Nephron progenitor cell (in vitro differentiated cells): Measurements from ENCODE around the gene C17orf58.
A peak's percentile ranks its signal among the peaks of the same experiment; 100 is the strongest.
"Not testable (repeated sequence)": the region's sequence is repeated elsewhere in the genome, so short reads cannot be mapped to it uniquely, and the experiment has no call there.

ENCODE experiments used
- DNase-seq: peaks from one replicate; pipeline ENCODE4 v3.0.0; 2021
- H3K27ac Mint-ChIP-seq: 2 replicates; pipeline ENCODE4 v1.8.0; 2021; ENCODE audit warnings: mild to moderate bottlenecking, moderate library complexity, mixed read lengths
- H3K27me3 Mint-ChIP-seq: 2 replicates; pipeline ENCODE4 v1.8.0; 2021; ENCODE audit warnings: mild to moderate bottlenecking, low read depth, mixed read lengths; ENCODE audit not compliant: poor library complexity
- H3K36me3 Mint-ChIP-seq: 2 replicates; pipeline ENCODE4 v1.8.0; 2021; ENCODE audit warnings: low read depth, mixed read lengths
- H3K4me1 Mint-ChIP-seq: 2 replicates; pipeline ENCODE4 v1.8.0; 2021; ENCODE audit warnings: mixed read lengths
- H3K4me3 Mint-ChIP-seq: 2 replicates; pipeline ENCODE4 v1.8.0; 2021; ENCODE audit warnings: mild to moderate bottlenecking, moderate library complexity, mixed read lengths
- H3K9me3 Mint-ChIP-seq: 2 replicates; pipeline ENCODE4 v1.8.0; 2021; ENCODE audit warnings: mild to moderate bottlenecking, moderate library complexity, mixed read lengths
- CTCF ChIP-seq: fragments of 200-600 bp; sonication (generic); IDR thresholded peaks from 2 replicates; pipeline ENCODE4 v1.5.0; 2021; ENCODE audit warnings: antibody characterized with exemption

C17orf58 gene

DNA sequence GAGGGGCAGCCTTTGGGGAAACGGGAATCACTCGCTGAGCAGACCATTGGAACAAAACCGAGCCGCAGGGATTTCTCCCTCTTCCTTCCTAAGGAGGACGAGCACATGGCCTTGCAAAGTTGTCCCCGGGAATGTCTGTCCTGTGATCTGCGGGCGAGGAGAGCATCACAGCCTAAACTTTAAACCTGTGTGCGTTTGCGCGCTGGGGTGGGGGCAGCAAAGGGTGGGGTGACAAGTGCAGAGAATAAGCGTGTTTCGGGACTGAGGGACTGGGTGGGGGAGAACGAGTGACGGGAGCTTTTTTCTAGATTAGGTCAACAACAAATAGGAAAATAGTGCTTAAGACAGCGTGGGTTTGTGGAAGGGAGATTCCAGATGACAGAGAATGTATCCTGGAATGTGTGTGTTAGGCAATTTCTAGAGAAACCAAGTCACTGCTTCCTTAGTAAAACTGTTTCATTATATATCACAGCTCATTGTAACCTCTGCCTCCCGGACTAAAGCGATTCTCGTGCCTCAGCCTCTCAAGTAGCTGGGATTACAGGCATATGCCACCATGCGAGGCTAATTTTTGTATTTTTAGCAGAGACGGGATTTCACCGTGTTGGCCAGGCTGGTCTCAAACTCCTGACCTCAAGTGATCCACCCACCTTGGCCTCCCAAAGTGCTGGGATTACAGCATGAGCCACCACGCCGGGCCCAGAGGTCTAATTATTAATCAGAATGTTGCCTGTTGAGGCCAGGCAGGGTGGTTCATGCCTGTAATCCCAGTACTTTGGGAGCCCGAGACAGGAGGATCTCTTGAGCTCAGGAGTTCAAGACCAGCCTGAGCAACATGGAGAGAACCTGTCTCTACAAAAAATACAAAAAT, at the start of gene C17orf58:
C17orf58 (minus strand) TSS at position 169 of the 871 bp plus-strand sequence. CDS start 271 bp downstream, outside the sequence.
- H3K4me3 Mint-ChIP-seq = peak within 1 kb of the TSS; percentile 87
- not testable (repeated sequence) for H3K27ac Mint-ChIP-seq, H3K36me3 Mint-ChIP-seq, H3K9me3 Mint-ChIP-seq
- peaks cover 36% of the 10 kb centered on the region for H3K27me3 Mint-ChIP-seq
- peaks cover 36% of the 10 kb centered on the region for H3K4me1 Mint-ChIP-seq
- DNase-seq = peak; percentile 26

DNA sequence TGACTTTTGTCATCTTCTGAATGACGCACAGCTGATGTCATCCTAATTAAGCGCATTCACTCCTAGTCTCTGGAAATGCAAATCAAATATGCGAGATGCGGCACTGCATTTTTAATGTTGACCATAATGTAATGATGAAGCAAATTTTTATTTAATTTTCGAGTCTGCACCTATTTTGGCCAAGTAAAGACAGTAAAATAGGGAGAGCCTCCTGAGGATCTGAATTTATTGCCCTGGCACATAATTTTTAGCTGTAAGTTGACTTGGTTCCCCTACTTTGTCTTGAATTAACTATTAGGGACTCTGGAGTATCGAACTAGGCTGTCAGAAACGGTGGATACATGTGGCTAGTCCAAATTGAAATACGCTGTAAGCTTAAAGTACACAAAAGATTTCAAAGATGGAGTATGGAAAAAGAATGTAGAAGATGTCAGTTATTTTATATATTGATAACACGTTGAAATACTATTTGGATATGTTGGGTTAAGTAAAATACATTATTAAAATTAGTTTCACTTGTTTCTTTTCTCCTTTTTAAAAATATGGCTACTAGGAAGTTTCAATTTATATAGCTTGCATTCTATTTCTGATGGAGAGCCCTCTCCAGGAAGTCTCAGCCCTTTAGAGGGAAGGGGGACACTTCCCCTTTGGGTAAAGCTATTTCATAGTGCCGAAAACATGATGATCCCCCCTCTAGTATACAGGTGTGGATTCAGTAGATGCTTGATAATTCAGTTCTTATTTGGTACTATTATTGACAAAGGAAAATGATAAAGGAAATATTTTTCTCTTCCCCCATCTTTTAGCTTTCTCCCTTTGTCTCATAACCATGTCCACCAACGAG, 40.3 kb upstream of the C17orf58 start:
- Mint-ChIP-seq H3K4me3 (peak overlapping the region; percentile 97), H3K4me1 (peaks cover 45% of the 10 kb centered on the region), H3K27me3 (peaks cover 4% of the 10 kb centered on the region), H3K9me3 (no peaks in the 10 kb centered on the region), H3K27ac (peak overlapping the region; percentile 89), H3K36me3 (peaks cover 39% of the 10 kb centered on the region)
- no peak for TF ChIP-seq CTCF
- no peak for DNase-seq

GRCh38 chr17:68035523-68036303, 39.4 kb upstream of the C17orf58 start, which contains the start of gene KPNA2:
KPNA2 (plus strand) TSS chr17:68035735; CDS start chr17:68037133, 1,398 bp downstream.
- peak; percentile 92 for DNase-seq
- no peak for TF ChIP-seq CTCF
- Mint-ChIP-seq H3K27me3 (peaks cover 5% of the 10 kb centered on the region), H3K9me3 (no peaks in the 10 kb centered on the region), H3K4me1 (peaks cover 46% of the 10 kb centered on the region), H3K27ac (peak within 1 kb of the TSS; percentile 89), H3K4me3 (peak within 1 kb of the TSS; percentile 97), H3K36me3 (peaks cover 32% of the 10 kb centered on the region)

GRCh38 chr17:68035131-68035522, 38.9 kb upstream of the C17orf58 start:
- peaks cover 26% of the 10 kb centered on the region for H3K36me3 Mint-ChIP-seq
- H3K4me1 Mint-ChIP-seq = peaks cover 51% of the 10 kb centered on the region
- H3K27me3 Mint-ChIP-seq = peaks cover 8% of the 10 kb centered on the region
- peak overlapping the region; percentile 97 for H3K4me3 Mint-ChIP-seq
- H3K9me3 Mint-ChIP-seq = no peaks in the 10 kb centered on the region
- DNase-seq = peak; percentile 90
- no peak overlapping the region for H3K27ac Mint-ChIP-seq
- TF ChIP-seq CTCF = no peak

- H3K27me3 Mint-ChIP-seq = peaks cover 8% of the 10 kb centered on the region
- H3K9me3 Mint-ChIP-seq = no peaks in the 10 kb centered on the region
- no peak for TF ChIP-seq CTCF
- H3K4me1 Mint-ChIP-seq = peaks cover 58% of the 10 kb centered on the region
- H3K27ac Mint-ChIP-seq = no peak overlapping the region
- H3K4me3 Mint-ChIP-seq = peak overlapping the region; percentile 58
- no peak for DNase-seq
- H3K36me3 Mint-ChIP-seq = peaks cover 22% of the 10 kb centered on the region
These were observed 38.1 kb upstream of the C17orf58 start for GRCh38 chr17:68034452-68034776.
